Type B pancreatic cell (in vitro differentiated cells): ENCODE results near the gene R3HDM2. TPM values are rescaled to one million over a fixed set of nuclear protein-coding genes. Genes with fewer than 3 reads are reported as not detected.

ENCODE experiments used
- DNase-seq: peaks from one replicate; pipeline ENCODE4 v3.0.0; 2021; ENCODE audit warnings: mixed read lengths; ENCODE audit not compliant: unreplicated experiment; ENCODE audit errors: extremely low spot score
- H3K27ac Mint-ChIP-seq: 2 replicates; pipeline ENCODE4 v1.8.0; 2021; ENCODE audit warnings: mild to moderate bottlenecking, mixed read lengths
- H3K27me3 Mint-ChIP-seq: 2 replicates; pipeline ENCODE4 v1.8.0; 2021; ENCODE audit warnings: mixed read lengths
- H3K36me3 Mint-ChIP-seq: 2 replicates; pipeline ENCODE4 v1.8.0; 2021; ENCODE audit warnings: mixed read lengths
- H3K4me1 Mint-ChIP-seq: one replicate; pipeline ENCODE4 v1.8.0; 2021; ENCODE audit warnings: mixed read lengths; ENCODE audit not compliant: unreplicated experiment
- H3K4me3 Mint-ChIP-seq: 2 replicates; pipeline ENCODE4 v1.8.0; 2021; ENCODE audit warnings: mild to moderate bottlenecking, mixed read lengths
- H3K9me3 Mint-ChIP-seq: 2 replicates; pipeline ENCODE4 v1.8.0; 2021; ENCODE audit warnings: mixed read lengths
- total RNA-seq: library from RNA; stranded (reverse); gene quantifications from 2 replicates; pipeline ENCODE4 v1.2.1, GENCODE V29; 2021; ENCODE audit warnings: low replicate concordance
- TF ChIP-seq, protein P1 (sequence below): fragments of 200-600 bp; sonication (generic); conservative IDR thresholded peaks from 2 replicates; pipeline ENCODE4 v1.5.0; 2021; ENCODE audit warnings: antibody characterized with exemption, mild to moderate bottlenecking

The R3HDM2 gene
- total RNA-seq, 1 donor from 2014 or later, result 59.0 TPM

DNA sequence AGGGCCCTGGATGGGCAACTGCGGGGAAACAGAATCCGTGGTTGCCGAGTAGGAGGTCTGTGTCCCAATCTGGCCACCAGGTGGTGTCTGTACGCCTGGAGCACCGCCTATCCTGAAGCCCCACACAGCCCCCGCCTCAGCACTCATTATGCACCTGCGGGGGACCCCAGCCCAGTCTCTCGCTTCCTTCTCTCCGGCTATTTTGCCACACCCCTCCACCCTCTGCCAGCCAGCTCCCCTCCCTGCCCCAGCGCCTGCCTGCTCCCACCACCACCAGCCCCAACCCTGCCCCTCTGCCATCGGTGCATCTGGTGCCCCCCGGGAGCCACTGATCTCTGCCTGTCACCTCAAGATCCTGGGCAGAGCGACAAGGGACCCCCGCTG is 216.5 kb downstream of the R3HDM2 start:
- no peak for DNase-seq
- no peaks in the 10 kb centered on the region for H3K36me3 Mint-ChIP-seq
- H3K27me3 Mint-ChIP-seq, result peaks cover 52% of the 10 kb centered on the region
- peak overlapping the region; percentile 86 for H3K4me3 Mint-ChIP-seq
- peaks cover 44% of the 10 kb centered on the region for H3K4me1 Mint-ChIP-seq
- H3K9me3 Mint-ChIP-seq, result no peaks in the 10 kb centered on the region
- TF ChIP-seq, protein P1, sequence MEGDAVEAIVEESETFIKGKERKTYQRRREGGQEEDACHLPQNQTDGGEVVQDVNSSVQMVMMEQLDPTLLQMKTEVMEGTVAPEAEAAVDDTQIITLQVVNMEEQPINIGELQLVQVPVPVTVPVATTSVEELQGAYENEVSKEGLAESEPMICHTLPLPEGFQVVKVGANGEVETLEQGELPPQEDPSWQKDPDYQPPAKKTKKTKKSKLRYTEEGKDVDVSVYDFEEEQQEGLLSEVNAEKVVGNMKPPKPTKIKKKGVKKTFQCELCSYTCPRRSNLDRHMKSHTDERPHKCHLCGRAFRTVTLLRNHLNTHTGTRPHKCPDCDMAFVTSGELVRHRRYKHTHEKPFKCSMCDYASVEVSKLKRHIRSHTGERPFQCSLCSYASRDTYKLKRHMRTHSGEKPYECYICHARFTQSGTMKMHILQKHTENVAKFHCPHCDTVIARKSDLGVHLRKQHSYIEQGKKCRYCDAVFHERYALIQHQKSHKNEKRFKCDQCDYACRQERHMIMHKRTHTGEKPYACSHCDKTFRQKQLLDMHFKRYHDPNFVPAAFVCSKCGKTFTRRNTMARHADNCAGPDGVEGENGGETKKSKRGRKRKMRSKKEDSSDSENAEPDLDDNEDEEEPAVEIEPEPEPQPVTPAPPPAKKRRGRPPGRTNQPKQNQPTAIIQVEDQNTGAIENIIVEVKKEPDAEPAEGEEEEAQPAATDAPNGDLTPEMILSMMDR, result peak; percentile 85
- H3K27ac Mint-ChIP-seq, result peak overlapping the region; percentile 97

DNA sequence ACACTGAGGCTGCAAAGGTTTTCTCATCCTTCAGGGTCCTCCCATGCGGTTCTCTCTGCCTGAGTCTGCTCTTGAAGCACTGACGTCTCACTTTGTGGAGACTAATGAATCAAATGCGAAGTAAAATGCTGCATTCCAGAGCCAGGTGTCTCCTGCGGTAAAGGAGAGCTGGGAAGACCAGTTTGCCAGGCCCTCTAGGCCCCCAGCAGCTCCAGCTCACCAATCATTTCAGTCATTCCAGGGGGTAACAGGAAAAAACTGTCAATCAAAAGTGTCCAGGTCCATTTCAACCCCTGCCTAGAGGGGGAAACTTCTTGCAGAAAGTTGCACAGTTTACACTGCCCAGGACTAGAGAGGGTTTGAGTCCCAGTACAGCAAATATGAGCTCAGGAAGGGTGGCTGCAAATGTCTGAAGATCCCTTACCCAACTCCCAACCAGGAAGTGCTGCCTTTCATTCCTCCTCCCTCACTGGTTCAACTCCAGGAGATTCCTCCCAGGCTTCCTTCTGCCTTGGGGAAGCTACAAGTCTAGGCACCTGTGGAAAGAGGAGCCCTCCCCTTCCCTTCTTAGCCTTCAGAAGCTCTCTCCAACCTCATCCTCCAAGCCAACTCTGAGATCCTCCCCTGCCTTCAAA is 217.0 kb downstream of the R3HDM2 start:
- Mint-ChIP-seq H3K4me3 (peak overlapping the region; percentile 76), H3K4me1 (peaks cover 39% of the 10 kb centered on the region), H3K27ac (peak overlapping the region; percentile 97), H3K27me3 (peaks cover 47% of the 10 kb centered on the region), H3K36me3 (no peaks in the 10 kb centered on the region), H3K9me3 (no peaks in the 10 kb centered on the region)
- DNase-seq, result no peak
- TF ChIP-seq, protein P1, result no peak

DNA sequence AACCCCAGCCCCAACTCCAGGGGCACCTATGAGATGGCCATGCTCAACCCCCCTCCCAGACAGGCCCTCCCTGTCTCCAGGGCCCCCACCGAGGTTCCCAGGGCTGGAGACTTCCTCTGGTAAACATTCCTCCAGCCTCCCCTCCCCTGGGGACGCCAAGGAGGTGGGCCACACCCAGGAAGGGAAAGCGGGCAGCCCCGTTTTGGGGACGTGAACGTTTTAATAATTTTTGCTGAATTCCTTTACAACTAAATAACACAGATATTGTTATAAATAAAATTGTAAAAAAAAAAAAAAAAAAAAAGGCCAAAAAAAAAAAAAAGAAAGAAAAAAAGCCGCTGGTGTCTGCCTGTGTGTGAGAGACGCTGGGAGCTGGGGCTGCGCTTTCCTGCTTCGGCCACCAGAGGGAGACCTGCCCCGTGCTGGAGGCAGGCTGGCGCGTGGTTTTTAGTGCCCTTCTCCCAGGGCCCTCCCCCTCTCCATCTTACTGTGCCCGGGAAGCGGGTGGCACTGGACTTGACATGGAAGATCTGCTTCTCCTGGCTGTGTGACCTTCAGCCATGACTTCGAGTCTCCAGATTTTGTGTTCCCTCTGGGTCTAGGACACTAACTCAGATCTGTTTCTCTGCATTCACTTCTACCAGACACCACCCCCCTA is 217.7 kb downstream of the R3HDM2 start:
- TF ChIP-seq, protein P1, result peak; percentile 92
- H3K27me3 Mint-ChIP-seq, result peaks cover 40% of the 10 kb centered on the region
- H3K36me3 Mint-ChIP-seq, result no peaks in the 10 kb centered on the region
- peak; percentile 90 for DNase-seq
- peaks cover 32% of the 10 kb centered on the region for H3K4me1 Mint-ChIP-seq
- H3K4me3 Mint-ChIP-seq, result peak overlapping the region; percentile 76
- H3K9me3 Mint-ChIP-seq, result no peaks in the 10 kb centered on the region
- H3K27ac Mint-ChIP-seq, result peak overlapping the region; percentile 97

DNA sequence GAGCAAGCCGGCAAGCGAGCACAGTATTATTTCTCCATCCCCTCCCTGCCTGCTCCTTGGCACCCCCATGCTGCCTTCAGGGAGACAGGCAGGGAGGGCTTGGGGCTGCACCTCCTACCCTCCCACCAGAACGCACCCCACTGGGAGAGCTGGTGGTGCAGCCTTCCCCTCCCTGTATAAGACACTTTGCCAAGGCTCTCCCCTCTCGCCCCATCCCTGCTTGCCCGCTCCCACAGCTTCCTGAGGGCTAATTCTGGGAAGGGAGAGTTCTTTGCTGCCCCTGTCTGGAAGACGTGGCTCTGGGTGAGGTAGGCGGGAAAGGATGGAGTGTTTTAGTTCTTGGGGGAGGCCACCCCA is 218.2 kb downstream of the R3HDM2 start:
- H3K36me3 Mint-ChIP-seq, result no peaks in the 10 kb centered on the region
- no peak overlapping the region for H3K27ac Mint-ChIP-seq
- no peak overlapping the region for H3K4me3 Mint-ChIP-seq
- TF ChIP-seq, protein P1, result no peak
- H3K27me3 Mint-ChIP-seq, result peaks cover 35% of the 10 kb centered on the region
- H3K4me1 Mint-ChIP-seq, result peaks cover 32% of the 10 kb centered on the region
- no peak for DNase-seq
- no peaks in the 10 kb centered on the region for H3K9me3 Mint-ChIP-seq

DNA sequence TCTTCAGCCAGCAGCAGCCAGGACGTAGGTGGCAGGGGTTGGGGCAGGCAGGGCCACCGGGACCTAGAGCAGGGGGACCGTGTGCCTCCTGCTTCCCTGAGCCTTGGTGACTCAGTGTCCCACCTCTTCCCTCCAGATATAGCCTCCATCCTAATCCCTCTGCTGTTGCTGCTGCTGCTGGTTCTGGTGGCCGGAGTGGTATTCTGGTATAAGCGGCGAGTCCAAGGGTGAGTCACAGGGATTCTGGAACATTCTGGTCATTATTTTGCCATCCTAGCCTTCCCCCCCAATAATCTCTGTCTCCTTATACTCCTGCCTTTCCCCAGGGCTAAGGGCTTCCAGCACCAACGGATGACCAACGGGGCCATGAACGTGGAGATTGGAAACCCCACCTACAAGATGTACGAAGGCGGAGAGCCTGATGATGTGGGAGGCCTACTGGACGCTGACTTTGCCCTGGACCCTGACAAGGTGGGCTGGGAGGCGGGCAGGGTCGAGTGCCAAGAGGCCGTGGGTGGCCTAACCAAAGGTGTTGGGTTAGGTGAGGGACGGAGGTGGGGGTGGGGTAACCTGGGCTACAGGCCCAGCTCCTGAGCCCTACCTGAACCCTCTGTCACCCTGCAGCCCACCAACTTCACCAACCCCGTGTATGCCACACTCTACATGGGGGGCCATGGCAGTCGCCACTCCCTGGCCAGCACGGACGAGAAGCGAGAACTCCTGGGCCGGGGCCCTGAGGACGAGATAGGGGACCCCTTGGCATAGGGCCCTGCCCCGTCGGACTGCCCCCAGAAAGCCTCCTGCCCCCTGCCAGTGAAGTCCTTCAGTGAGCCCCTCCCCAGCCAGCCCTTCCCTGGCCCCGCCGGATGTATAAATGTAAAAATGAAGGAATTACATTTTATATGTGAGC is 218.8 kb downstream of the R3HDM2 start:
- H3K4me1 Mint-ChIP-seq, result peaks cover 27% of the 10 kb centered on the region
- no peak overlapping the region for H3K4me3 Mint-ChIP-seq
- DNase-seq, result no peak
- no peaks in the 10 kb centered on the region for H3K36me3 Mint-ChIP-seq
- TF ChIP-seq, protein P1, result no peak
- no peak overlapping the region for H3K27ac Mint-ChIP-seq
- no peaks in the 10 kb centered on the region for H3K9me3 Mint-ChIP-seq
- H3K27me3 Mint-ChIP-seq, result peaks cover 28% of the 10 kb centered on the region
